SU-DHL-6 (cell line): ENCODE results near the gene KDM3A.

ENCODE experiments used
- EZH2phosphoT487 ChIP-seq: fragments of 200-600 bp; sonication (generic), shearing (Covaris generic); conservative IDR thresholded peaks from 2 replicates; pipeline ENCODE4 v1.6.1; 2018; ENCODE audit warnings: mild to moderate bottlenecking, antibody characterized with exemption, low read length, moderate library complexity, mixed read lengths
- TF ChIP-seq, protein P1 (sequence below): fragments of 200-600 bp; sonication (generic); IDR thresholded peaks from one replicate; pipeline ENCODE4 v1.5.1; 2017; ENCODE audit warnings: antibody characterized with exemption, mild to moderate bottlenecking, low read length, moderate library complexity; ENCODE audit not compliant: insufficient read depth, poor library complexity, severe bottlenecking

DNA sequence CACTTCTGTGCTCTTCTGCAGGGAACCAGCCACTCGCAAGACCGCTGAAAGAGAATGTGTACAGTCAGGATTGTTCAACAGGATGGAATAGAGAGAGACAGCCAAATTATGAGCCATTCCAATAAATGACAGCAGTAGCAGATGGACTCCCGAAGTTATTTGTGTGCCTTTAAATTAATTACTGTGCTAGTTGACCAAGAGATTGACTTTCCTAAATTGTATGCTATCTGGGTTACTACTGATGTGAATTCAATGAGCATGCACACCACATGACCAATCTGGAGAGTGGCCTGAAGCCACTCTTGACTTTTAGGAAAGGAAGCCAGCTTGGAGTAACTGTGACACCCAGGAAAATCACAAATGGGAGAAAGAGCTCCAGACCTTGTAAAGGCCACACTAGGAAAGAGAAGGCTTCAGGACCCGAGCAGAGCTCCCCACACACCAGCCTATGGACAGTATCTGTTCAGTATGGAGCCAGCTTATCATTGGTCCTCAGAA, 69.3 kb downstream of the KDM3A start:
- TF ChIP-seq, protein P1, sequence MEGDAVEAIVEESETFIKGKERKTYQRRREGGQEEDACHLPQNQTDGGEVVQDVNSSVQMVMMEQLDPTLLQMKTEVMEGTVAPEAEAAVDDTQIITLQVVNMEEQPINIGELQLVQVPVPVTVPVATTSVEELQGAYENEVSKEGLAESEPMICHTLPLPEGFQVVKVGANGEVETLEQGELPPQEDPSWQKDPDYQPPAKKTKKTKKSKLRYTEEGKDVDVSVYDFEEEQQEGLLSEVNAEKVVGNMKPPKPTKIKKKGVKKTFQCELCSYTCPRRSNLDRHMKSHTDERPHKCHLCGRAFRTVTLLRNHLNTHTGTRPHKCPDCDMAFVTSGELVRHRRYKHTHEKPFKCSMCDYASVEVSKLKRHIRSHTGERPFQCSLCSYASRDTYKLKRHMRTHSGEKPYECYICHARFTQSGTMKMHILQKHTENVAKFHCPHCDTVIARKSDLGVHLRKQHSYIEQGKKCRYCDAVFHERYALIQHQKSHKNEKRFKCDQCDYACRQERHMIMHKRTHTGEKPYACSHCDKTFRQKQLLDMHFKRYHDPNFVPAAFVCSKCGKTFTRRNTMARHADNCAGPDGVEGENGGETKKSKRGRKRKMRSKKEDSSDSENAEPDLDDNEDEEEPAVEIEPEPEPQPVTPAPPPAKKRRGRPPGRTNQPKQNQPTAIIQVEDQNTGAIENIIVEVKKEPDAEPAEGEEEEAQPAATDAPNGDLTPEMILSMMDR: no peak
- no peak for TF ChIP-seq EZH2phosphoT487
